H1 (cell line): ENCODE data around the gene RIMKLA. TPM values are rescaled to one million over a fixed set of nuclear protein-coding genes. Genes with fewer than 3 reads are reported as not detected.
A peak's percentile ranks its signal among the peaks of the same experiment; 100 is the strongest.

Experiments
- CTCF ChIA-PET: fragments of 300-600 bp; sonication (Branson Sonifier 250); formaldehyde crosslinking; loops from one replicate; lab custom pipeline; 2021; ENCODE audit not compliant: partially characterized antibody; lab: Charles Lee
- POLR2A ChIA-PET: fragments of 300-600 bp; sonication (Branson Sonifier 250); formaldehyde crosslinking; loops from one replicate; lab custom pipeline; 2021; ENCODE audit warnings: inconsistent platforms; ENCODE audit not compliant: partially characterized antibody; lab: Charles Lee
- DNase-seq, 2 experiments: peaks; one replicate each; pipeline versions ENCODE4 v3.0.0 to v3.0.0-alpha.2; 2010 to 2022; ENCODE audit warnings: low spot score in 2 of 2, low read depth in 1 of 2, mixed read lengths in 1 of 2
- FAIRE-seq: peaks from 2 replicates; lab custom pipeline; 2011; peaks lifted over from hg19 to GRCh38; lab: Jason Lieb, UNC
- H2AFZ ChIP-seq: 2 replicates; pipeline ENCODE4 v1.8.1; 2012; ENCODE audit warnings: low read length, inconsistent platforms
- H2AK5ac ChIP-seq: 2 replicates; pipeline ENCODE4 v1.6.1; 2013; ENCODE audit warnings: low read depth, low read length
- H2BK120ac ChIP-seq: replicated peaks from 2 replicates; pipeline ENCODE3; 2013; ENCODE audit warnings: low read depth, low read length, inconsistent platforms
- H2BK12ac ChIP-seq: 2 replicates; pipeline ENCODE4 v1.6.1; 2013; ENCODE audit warnings: low read depth, low read length
- H2BK15ac ChIP-seq: 2 replicates; pipeline ENCODE4 v1.6.1; 2013; ENCODE audit warnings: low read length
- H2BK20ac ChIP-seq: 2 replicates; pipeline ENCODE4 v1.6.1; 2013; ENCODE audit warnings: low read length
- H2BK5ac ChIP-seq: 2 replicates; pipeline ENCODE4 v1.6.1; 2013; ENCODE audit warnings: low read depth, low read length
- H3K14ac ChIP-seq: 2 replicates; pipeline ENCODE4 v1.6.1; 2013; ENCODE audit warnings: inconsistent platforms; ENCODE audit not compliant: insufficient read length
- H3K18ac ChIP-seq: 2 replicates; pipeline ENCODE4 v1.6.1; 2013; ENCODE audit warnings: low read length; ENCODE audit errors: extremely low read depth
- H3K23ac ChIP-seq: 2 replicates; pipeline ENCODE4 v1.6.1; 2013; ENCODE audit warnings: inconsistent platforms; ENCODE audit not compliant: insufficient read length
- H3K23me2 ChIP-seq: 2 replicates; pipeline ENCODE4 v1.6.1; 2013; ENCODE audit warnings: low read depth, low read length
- H3K27ac ChIP-seq: 2 replicates; pipeline ENCODE4 v1.6.1; 2011; ENCODE audit warnings: low read depth, low read length, inconsistent platforms
- H3K27me3 ChIP-seq, 4 experiments: replicated peaks in 1 of 4; 1 replicate in 1 of 4; 2 replicates in 3 of 4; pipeline versions ENCODE4 v1.6.1 to v1.8.1; 2011 to 2013; ENCODE audit warnings: low read length in 3 of 4, mild to moderate bottlenecking in 3 of 4, inconsistent platforms in 2 of 4, mixed read lengths in 2 of 4, moderate library complexity in 1 of 4; ENCODE audit not compliant: control insufficient read depth in 3 of 4, insufficient read depth in 3 of 4; ENCODE audit errors: extremely low read depth in 1 of 4
- H3K36me3 ChIP-seq, 4 experiments: 2 replicates each; pipeline versions ENCODE4 v1.6.1 to v1.8.1; 2011 to 2013; ENCODE audit warnings: mild to moderate bottlenecking in 4 of 4, low read length in 3 of 4, moderate library complexity in 2 of 4, control low read depth in 1 of 4, inconsistent platforms in 1 of 4; ENCODE audit not compliant: insufficient read depth in 4 of 4, control insufficient read depth in 2 of 4
- H3K4ac ChIP-seq: replicated peaks from 2 replicates; pipeline ENCODE3; 2013; ENCODE audit warnings: low read length, low read depth, mixed read lengths, inconsistent platforms; ENCODE audit not compliant: insufficient read length
- H3K4me1 ChIP-seq, 4 experiments: replicated peaks in 1 of 4; 1 replicate in 1 of 4; 2 replicates in 3 of 4; pipeline versions ENCODE4 v1.6.1 to v1.8.1; 2011 to 2013; ENCODE audit warnings: low read length in 3 of 4, inconsistent platforms in 2 of 4, mixed read lengths in 1 of 4; ENCODE audit not compliant: insufficient read depth in 4 of 4, control insufficient read depth in 3 of 4
- H3K4me2 ChIP-seq, 2 experiments: 2 replicates each; pipeline versions ENCODE4 v1.6.1 to v1.8.1; 2011 to 2013; ENCODE audit warnings: low read depth in 2 of 2, low read length in 2 of 2, control low read depth in 1 of 2, inconsistent platforms in 1 of 2, mild to moderate bottlenecking in 1 of 2; ENCODE audit not compliant: insufficient read depth in 1 of 2
- H3K4me3 ChIP-seq, 4 experiments: fragments of 200-600, 300-600 bp in 1 of 4; sonication (generic), shearing (Covaris generic), sonication (Bioruptor Twin) in 1 of 4; 2 replicates each; pipeline versions ENCODE4 v1.5.1 to v1.8.1; 2011 to 2016; ENCODE audit warnings: low read length in 4 of 4, low read depth in 3 of 4, control low read depth in 2 of 4, inconsistent platforms in 2 of 4, mild to moderate bottlenecking in 2 of 4, mixed read lengths in 1 of 4, moderate library complexity in 1 of 4; ENCODE audit not compliant: insufficient read depth in 2 of 4; ENCODE audit errors: extremely low read depth in 1 of 4
- H3K56ac ChIP-seq: replicated peaks from 2 replicates; pipeline ENCODE3; 2013; ENCODE audit warnings: low read depth, mild to moderate bottlenecking, mixed read lengths, low read length, inconsistent platforms; ENCODE audit not compliant: insufficient read length
- H3K79me1 ChIP-seq: 2 replicates; pipeline ENCODE4 v1.6.1; 2013; ENCODE audit warnings: low read depth, low read length, control low read depth
- H3K79me2 ChIP-seq, 2 experiments: 2 replicates each; pipeline versions ENCODE4 v1.6.1 to v1.8.1; 2012 to 2013; ENCODE audit warnings: low read length in 2 of 2, mild to moderate bottlenecking in 2 of 2, inconsistent platforms in 1 of 2; ENCODE audit not compliant: insufficient read depth in 2 of 2, control insufficient read depth in 1 of 2
- H3K9ac ChIP-seq, 4 experiments: replicated peaks in 1 of 4; 1 replicate in 1 of 4; 2 replicates in 3 of 4; pipeline versions ENCODE4 v1.6.1 to v1.8.1; 2011 to 2013; ENCODE audit warnings: low read depth in 3 of 4, low read length in 3 of 4, control low read depth in 2 of 4, mild to moderate bottlenecking in 2 of 4, moderate library complexity in 2 of 4, inconsistent platforms in 1 of 4; ENCODE audit errors: extremely low read depth in 1 of 4
- H3K9me3 ChIP-seq, 2 experiments: 2 replicates each; pipeline versions ENCODE4 v1.6.1 to v1.8.1; 2012 to 2013; ENCODE audit warnings: mild to moderate bottlenecking in 2 of 2, moderate library complexity in 2 of 2, control low read depth in 1 of 2, inconsistent platforms in 1 of 2, low read depth in 1 of 2, low read length in 1 of 2, mixed read lengths in 1 of 2; ENCODE audit not compliant: insufficient read depth in 2 of 2
- H4K20me1 ChIP-seq, 2 experiments: replicated peaks in 1 of 2; 2 replicates each; pipeline versions ENCODE3 to v1.8.1; 2011 to 2013; ENCODE audit warnings: inconsistent platforms in 2 of 2, low read length in 2 of 2, mild to moderate bottlenecking in 1 of 2; ENCODE audit not compliant: insufficient read depth in 2 of 2, control insufficient read depth in 1 of 2
- H4K5ac ChIP-seq: 2 replicates; pipeline ENCODE4 v1.6.1; 2013; ENCODE audit warnings: low read length, low read depth, mixed read lengths, inconsistent platforms; ENCODE audit not compliant: insufficient read length
- H4K8ac ChIP-seq: 2 replicates; pipeline ENCODE4 v1.8.0; 2013; ENCODE audit warnings: mild to moderate bottlenecking, moderate library complexity, low read length, inconsistent platforms; ENCODE audit not compliant: insufficient read depth; ENCODE audit errors: extremely low read depth
- H4K91ac ChIP-seq: replicated peaks from 2 replicates; pipeline ENCODE3; 2013; ENCODE audit warnings: low read length, mixed read lengths, inconsistent platforms; ENCODE audit not compliant: insufficient read length
- CTBP2 ChIP-seq: IDR thresholded peaks from 2 replicates; pipeline ENCODE4 v1.7.0; 2011; ENCODE audit warnings: borderline replicate concordance, mild to moderate bottlenecking, moderate library complexity, mixed read lengths, low read length; ENCODE audit not compliant: insufficient read depth, insufficient read length
- RBBP5 ChIP-seq: IDR thresholded peaks from 2 replicates; pipeline ENCODE4 v1.7.1; 2012; ENCODE audit warnings: low read depth, mild to moderate bottlenecking, inconsistent platforms, low read length, moderate library complexity, borderline replicate concordance
- SIX5 ChIP-seq: IDR thresholded peaks from 2 replicates; pipeline ENCODE4 v1.6.1; 2011; ENCODE audit warnings: mild to moderate bottlenecking, low read depth, low read length
- SP1 ChIP-seq: IDR thresholded peaks from 2 replicates; pipeline ENCODE4 v1.6.1; 2011; ENCODE audit warnings: low read depth, low read length
- SUZ12 ChIP-seq: fragments of 200-600 bp; sonication (generic); IDR thresholded peaks from 2 replicates; pipeline ENCODE4 v1.6.1; 2012; ENCODE audit warnings: mild to moderate bottlenecking, inconsistent platforms, low read length, moderate library complexity, mixed read lengths
- WGBS, 2 experiments: shearing (Covaris generic) in 1 of 2; methylation state at CpG; one replicate each; pipeline versions ENCODE4 v1.1.6 to v1.1.7; 2013 to 2015; ENCODE audit warnings: low lambda C conversion rate in 2 of 2, mixed read lengths in 2 of 2, inconsistent platforms in 1 of 2, low coverage in 1 of 2, missing lambda C conversion rate in 1 of 2; ENCODE audit not compliant: insufficient replicate concordance in 2 of 2, insufficient coverage in 1 of 2, insufficient read length in 1 of 2; ENCODE audit errors: extremely low coverage in 1 of 2, missing lambda C conversion rate in 1 of 2; 5-methylcytosine and 5-hydroxymethylcytosine counted together
- polyA plus RNA-seq, 7 experiments: library from polyadenylated mRNA; depleted of rRNA in 3 of 7; stranded (reverse) in 5 of 7; unstranded in 2 of 7; fragments of >200 nt in 5 of 7; fragments of 200-250 nt in 2 of 7; gene quantifications; 1 replicate in 5 of 7; 2 replicates in 1 of 7; 4 replicates in 1 of 7; pipeline versions ENCODE4 v1.2.1 to v1.2.3, GENCODE V29; 2011 to 2013; ENCODE audit warnings: missing spikeins in 2 of 7, mixed read lengths in 2 of 7
- total RNA-seq: library from RNA; stranded (reverse); fragmentation: NEBNext Ultra II Directional; extraction: Animal tissue kit (Norgen Biotek cat#: 25700); gene quantifications from 2 replicates; pipeline ENCODE4 v1.2.1, GENCODE V29; 2021

The RIMKLA gene
- total and polyA plus RNA-seq, 2 of the 8 experiments (the other 6 are each of a cell fraction or from before 2014, with no cell fraction given): 3.2 to 5.8 TPM

DNA sequence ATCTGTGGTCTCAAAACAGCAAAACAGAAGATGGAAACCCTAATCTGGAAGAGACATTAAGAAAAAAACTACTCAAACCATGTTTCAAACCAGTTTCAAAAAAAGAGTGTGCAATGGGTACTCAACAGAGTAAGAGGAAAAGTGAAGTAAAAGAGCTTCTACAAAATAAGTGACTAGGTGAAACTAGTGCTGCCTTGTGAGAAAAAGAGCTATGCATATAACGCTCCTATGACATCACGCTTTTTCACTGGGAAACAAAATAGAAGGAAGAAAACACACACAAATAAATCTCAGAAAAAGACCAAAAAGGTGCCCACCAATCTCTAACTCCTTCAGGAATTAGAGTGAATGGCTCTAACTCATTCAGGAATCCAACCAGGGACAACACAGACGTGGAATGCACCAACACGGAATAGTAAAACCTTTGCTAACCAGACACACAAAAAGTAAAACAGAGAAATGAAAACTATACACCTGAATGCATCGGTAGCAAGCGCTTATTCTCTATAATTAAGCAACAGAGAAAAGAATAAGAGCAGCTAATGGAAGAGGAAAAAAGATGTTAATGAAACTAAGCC lies 46.8 kb upstream of the RIMKLA start:
- TF ChIP-seq RBBP5: no peak
- no peak for TF ChIP-seq SP1
- no peak for TF ChIP-seq SUZ12
- no peak for TF ChIP-seq CTBP2
- no peak for TF ChIP-seq SIX5
- no peak overlapping the region for H3K23ac ChIP-seq
- WGBS, 2 experiments: 7% methylated on average over 6 of the region's 6 CpGs; no CpG with 5 or more reads in 1 of the 2 experiments

More for the DNA sequence above, 46.8 kb upstream of the RIMKLA start:
- DNase-seq (no peak), FAIRE-seq (no peak)
- H3K23me2 ChIP-seq: peaks cover 7% of the 10 kb centered on the region
- H4K20me1 ChIP-seq: peaks cover 3 to 11% of the 10 kb centered on the region in 2 experiments
- no peak overlapping the region for H4K5ac ChIP-seq
- no peaks in the 10 kb centered on the region for H3K27me3 ChIP-seq
- no peak overlapping the region for H4K8ac ChIP-seq
- no peak overlapping the region for H3K18ac ChIP-seq
- no peak overlapping the region for H3K4ac ChIP-seq
- peak overlapping the region; percentile 75 to 91 (median 82); a peak in 6 of 7 replicates for H3K9ac ChIP-seq
- ChIA-PET CTCF (no interaction called here), POLR2A (interaction anchor here (1.1 to 1.2 kb wide), 3 partner anchors 13 to 20 kb away, joined by 3 to 5 read pairs (median 4); no protein-coding TSS in a partner anchor)
- no peak overlapping the region for H4K91ac ChIP-seq
- no peak overlapping the region for H2AFZ ChIP-seq
- no peak overlapping the region for H2BK20ac ChIP-seq
- peaks cover 38 to 58% of the 10 kb centered on the region in 2 experiments for H3K79me2 ChIP-seq
- H3K9me3 ChIP-seq: no peaks in the 10 kb centered on the region
- no peak overlapping the region for H2BK120ac ChIP-seq
- H3K4me1 ChIP-seq: peaks cover 0 to 3% (median 0%) of the 10 kb centered on the region in 4 experiments; a peak in 5 of 7 replicates
- no peak overlapping the region for H2BK12ac ChIP-seq
- H2BK5ac ChIP-seq: peak overlapping the region; percentile 94; the same call in 1 of the 2 replicates
- H2BK15ac ChIP-seq: no peak overlapping the region
- peak overlapping the region; percentile 73 to 90 for H3K4me2 ChIP-seq
- no peak overlapping the region for H2AK5ac ChIP-seq
- H3K79me1 ChIP-seq: no peaks in the 10 kb centered on the region
- H3K56ac ChIP-seq: peak overlapping the region; percentile 62
- no peak overlapping the region for H3K14ac ChIP-seq
- H3K27ac ChIP-seq: peak overlapping the region; percentile 94; the same call in 1 of the 2 replicates
- peak overlapping the region; percentile 85 to 94 (median 92) for H3K4me3 ChIP-seq
- H3K36me3 ChIP-seq: no peaks in the 10 kb centered on the region
